GM12891 (cell line): ENCODE results near the gene ATF3.
"Not testable (repeated sequence)": the region's sequence is repeated elsewhere in the genome, so short reads cannot be mapped to it uniquely, and the experiment has no call there.

ENCODE experiments used
- POLR2A ChIP-seq: IDR thresholded peaks from 2 replicates; pipeline ENCODE4 v1.6.1; 2011; ENCODE audit warnings: low read depth, low read length, control low read depth
- POLR2AphosphoS5 ChIP-seq: IDR thresholded peaks from 2 replicates; pipeline ENCODE4 v1.6.1; 2011; ENCODE audit warnings: low read depth, low read length, control low read depth
- SPI1 ChIP-seq: IDR thresholded peaks from 2 replicates; pipeline ENCODE4 v1.6.1; 2011; ENCODE audit warnings: low read depth, low read length, control low read depth
- TAF1 ChIP-seq: IDR thresholded peaks from 2 replicates; pipeline ENCODE4 v1.6.1; 2011; ENCODE audit warnings: low read depth, low read length, control low read depth

- TF ChIP-seq POLR2A, SPI1, TAF1, POLR2AphosphoS5: not testable (repeated sequence)
Measured at GRCh38 chr1:212639524-212639923, 31.0 kb downstream of the ATF3 start.
